ENCODE results near the gene GBF1. TPM values are rescaled to one million over a fixed set of nuclear protein-coding genes. Genes with fewer than 3 reads are reported as not detected.

GBF1 gene
- total and polyA plus RNA-seq, 2 experiments from 2014 or later, result 43.1 to 55.4 TPM

GRCh38 chr10:102395400-102396316 lies 150.3 kb downstream of the GBF1 start, which contains the start of gene NFKB2:
Gene NFKB2 (plus strand): TSS chr10:102395705. CDS start chr10:102395960, 255 bp downstream.
- Histone ChIP-seq H2AFZ (peak within 1 kb of the TSS; percentile 45), H3K4me1 (ENCODE audit: insufficient read depth) (peaks cover 18% of the 10 kb centered on the region), H3K79me2 (peaks cover 11% of the 10 kb centered on the region)

DNA sequence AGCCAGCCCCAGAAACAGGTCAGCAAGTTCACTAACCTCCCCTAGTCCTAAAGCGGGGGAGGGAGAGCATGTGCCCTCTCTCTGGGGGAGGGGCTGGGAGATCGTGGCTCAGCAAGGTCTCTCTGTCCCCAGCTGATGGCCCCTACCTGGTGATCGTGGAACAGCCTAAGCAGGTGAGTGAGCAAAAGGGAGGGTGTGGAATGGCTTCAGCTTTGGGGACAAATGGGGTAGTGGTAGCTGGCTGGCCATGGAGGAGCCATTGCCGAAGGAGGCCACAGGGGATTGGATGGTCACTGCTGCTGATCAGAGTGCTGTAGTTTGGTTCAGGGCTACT lies 151.0 kb downstream of the GBF1 start:
- H3K4me3 ChIP-seq, result peak overlapping the region; percentile 91
- TF ChIP-seq CTCF (IDR thresholded peaks at IDR 0.05; ENCODE audit: poor library complexity) (no peak), EZH2 (IDR thresholded peaks at IDR 0.05; ENCODE audit: borderline replicate concordance) (no peak)
- H4K20me1 ChIP-seq (ENCODE audit: insufficient read depth, poor library complexity, severe bottlenecking), result no peaks in the 10 kb centered on the region
- H3K79me2 ChIP-seq, result peaks cover 11% of the 10 kb centered on the region
- peaks cover 18% of the 10 kb centered on the region for H3K4me1 ChIP-seq (ENCODE audit: insufficient read depth)
- peak overlapping the region; percentile 98 for H3K4me2 ChIP-seq
- H2AFZ ChIP-seq, result no peak overlapping the region
- H3K27ac ChIP-seq, result peak overlapping the region; percentile 97
- H3K9me2 ChIP-seq (replicated peaks; ENCODE audit: insufficient read depth), result no peaks in the 10 kb centered on the region
- no peak for DNase-seq (ENCODE audit: low spot score)
- no peaks in the 10 kb centered on the region for H3K27me3 ChIP-seq
- WGBS (ENCODE audit: low lambda C conversion rate, missing lambda C conversion rate), result 67% methylated on average over 4 of the region's 4 CpGs
- no peaks in the 10 kb centered on the region for H3K36me3 ChIP-seq (replicated peaks; ENCODE audit: insufficient read depth, low read depth)
- no peaks in the 10 kb centered on the region for H3K9me3 ChIP-seq (ENCODE audit: low read depth)

More at GRCh38 chr10:102395400-102396316, 150.3 kb downstream of the GBF1 start, which contains the start of gene NFKB2:
- H3K36me3 ChIP-seq (replicated peaks; ENCODE audit: insufficient read depth, low read depth), result no peaks in the 10 kb centered on the region
- DNase-seq (ENCODE audit: low spot score), result peak; percentile 96
- TF ChIP-seq EZH2 (IDR thresholded peaks at IDR 0.05; ENCODE audit: borderline replicate concordance), result no peak
- no peak for TF ChIP-seq CTCF (IDR thresholded peaks at IDR 0.05; ENCODE audit: poor library complexity)
- TF ChIP-seq EZH2phosphoT487 (IDR thresholded peaks at IDR 0.05; ENCODE audit: low read depth, severe bottlenecking, unreplicated experiment), result no peak
- no peaks in the 10 kb centered on the region for H4K20me1 ChIP-seq (ENCODE audit: insufficient read depth, poor library complexity, severe bottlenecking)
- H3K9me3 ChIP-seq (ENCODE audit: low read depth), result no peaks in the 10 kb centered on the region
- peak within 1 kb of the TSS; percentile 91 for H3K4me3 ChIP-seq
- H3K4me2 ChIP-seq, result peak within 1 kb of the TSS; percentile 98
- no peaks in the 10 kb centered on the region for H3K27me3 ChIP-seq
- H3K9me2 ChIP-seq (replicated peaks; ENCODE audit: insufficient read depth), result no peaks in the 10 kb centered on the region
- 2% methylated on average over 17 of the region's 42 CpGs for WGBS (ENCODE audit: low lambda C conversion rate, missing lambda C conversion rate)
- peak within 1 kb of the TSS; percentile 97 for H3K27ac ChIP-seq

GRCh38 chr10:102396730-102397151 lies 151.4 kb downstream of the GBF1 start:
- no peak overlapping the region for H3K27ac ChIP-seq
- no peaks in the 10 kb centered on the region for H3K27me3 ChIP-seq
- H3K4me1 ChIP-seq (ENCODE audit: insufficient read depth), result peaks cover 22% of the 10 kb centered on the region
- no peaks in the 10 kb centered on the region for H3K9me3 ChIP-seq (ENCODE audit: low read depth)
- no peaks in the 10 kb centered on the region for H3K36me3 ChIP-seq (replicated peaks; ENCODE audit: insufficient read depth, low read depth)
- H2AFZ ChIP-seq, result no peak overlapping the region
- no peak for DNase-seq (ENCODE audit: low spot score)
- TF ChIP-seq EZH2phosphoT487 (IDR thresholded peaks at IDR 0.05; ENCODE audit: low read depth, severe bottlenecking, unreplicated experiment), result no peak
- no peak for TF ChIP-seq CTCF (IDR thresholded peaks at IDR 0.05; ENCODE audit: poor library complexity)
- no peak for TF ChIP-seq EZH2 (IDR thresholded peaks at IDR 0.05; ENCODE audit: borderline replicate concordance)
- no peaks in the 10 kb centered on the region for H3K9me2 ChIP-seq (replicated peaks; ENCODE audit: insufficient read depth)
- H3K4me2 ChIP-seq, result peak overlapping the region; percentile 98
- H3K4me3 ChIP-seq, result no peak overlapping the region
- H4K20me1 ChIP-seq (ENCODE audit: insufficient read depth, poor library complexity, severe bottlenecking), result no peaks in the 10 kb centered on the region
- H3K79me2 ChIP-seq, result peaks cover 11% of the 10 kb centered on the region
- 94% methylated on average over 12 of the region's 12 CpGs for WGBS (ENCODE audit: low lambda C conversion rate, missing lambda C conversion rate)

Measured in hepatocyte (in vitro differentiated cells).